Retinal pigment epithelial cell (primary cell): ENCODE data around the gene KDM6B.

Experiments
- DNase-seq: peaks from one replicate; pipeline ENCODE4 v3.0.0-alpha.2; 2010; ENCODE audit warnings: low read depth
- H3K4me3 ChIP-seq: 2 replicates; pipeline ENCODE4 v1.5.1; 2011; ENCODE audit warnings: mild to moderate bottlenecking, low read length, control low read depth, moderate library complexity
- TF ChIP-seq, protein P1 (sequence below): conservative IDR thresholded peaks from 2 replicates; pipeline ENCODE4 v1.5.1; 2011; ENCODE audit warnings: low read depth, low read length, control low read depth, inconsistent platforms

The KDM6B gene, protein sequence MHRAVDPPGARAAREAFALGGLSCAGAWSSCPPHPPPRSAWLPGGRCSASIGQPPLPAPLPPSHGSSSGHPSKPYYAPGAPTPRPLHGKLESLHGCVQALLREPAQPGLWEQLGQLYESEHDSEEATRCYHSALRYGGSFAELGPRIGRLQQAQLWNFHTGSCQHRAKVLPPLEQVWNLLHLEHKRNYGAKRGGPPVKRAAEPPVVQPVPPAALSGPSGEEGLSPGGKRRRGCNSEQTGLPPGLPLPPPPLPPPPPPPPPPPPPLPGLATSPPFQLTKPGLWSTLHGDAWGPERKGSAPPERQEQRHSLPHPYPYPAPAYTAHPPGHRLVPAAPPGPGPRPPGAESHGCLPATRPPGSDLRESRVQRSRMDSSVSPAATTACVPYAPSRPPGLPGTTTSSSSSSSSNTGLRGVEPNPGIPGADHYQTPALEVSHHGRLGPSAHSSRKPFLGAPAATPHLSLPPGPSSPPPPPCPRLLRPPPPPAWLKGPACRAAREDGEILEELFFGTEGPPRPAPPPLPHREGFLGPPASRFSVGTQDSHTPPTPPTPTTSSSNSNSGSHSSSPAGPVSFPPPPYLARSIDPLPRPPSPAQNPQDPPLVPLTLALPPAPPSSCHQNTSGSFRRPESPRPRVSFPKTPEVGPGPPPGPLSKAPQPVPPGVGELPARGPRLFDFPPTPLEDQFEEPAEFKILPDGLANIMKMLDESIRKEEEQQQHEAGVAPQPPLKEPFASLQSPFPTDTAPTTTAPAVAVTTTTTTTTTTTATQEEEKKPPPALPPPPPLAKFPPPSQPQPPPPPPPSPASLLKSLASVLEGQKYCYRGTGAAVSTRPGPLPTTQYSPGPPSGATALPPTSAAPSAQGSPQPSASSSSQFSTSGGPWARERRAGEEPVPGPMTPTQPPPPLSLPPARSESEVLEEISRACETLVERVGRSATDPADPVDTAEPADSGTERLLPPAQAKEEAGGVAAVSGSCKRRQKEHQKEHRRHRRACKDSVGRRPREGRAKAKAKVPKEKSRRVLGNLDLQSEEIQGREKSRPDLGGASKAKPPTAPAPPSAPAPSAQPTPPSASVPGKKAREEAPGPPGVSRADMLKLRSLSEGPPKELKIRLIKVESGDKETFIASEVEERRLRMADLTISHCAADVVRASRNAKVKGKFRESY (N-terminal part only)

DNA sequence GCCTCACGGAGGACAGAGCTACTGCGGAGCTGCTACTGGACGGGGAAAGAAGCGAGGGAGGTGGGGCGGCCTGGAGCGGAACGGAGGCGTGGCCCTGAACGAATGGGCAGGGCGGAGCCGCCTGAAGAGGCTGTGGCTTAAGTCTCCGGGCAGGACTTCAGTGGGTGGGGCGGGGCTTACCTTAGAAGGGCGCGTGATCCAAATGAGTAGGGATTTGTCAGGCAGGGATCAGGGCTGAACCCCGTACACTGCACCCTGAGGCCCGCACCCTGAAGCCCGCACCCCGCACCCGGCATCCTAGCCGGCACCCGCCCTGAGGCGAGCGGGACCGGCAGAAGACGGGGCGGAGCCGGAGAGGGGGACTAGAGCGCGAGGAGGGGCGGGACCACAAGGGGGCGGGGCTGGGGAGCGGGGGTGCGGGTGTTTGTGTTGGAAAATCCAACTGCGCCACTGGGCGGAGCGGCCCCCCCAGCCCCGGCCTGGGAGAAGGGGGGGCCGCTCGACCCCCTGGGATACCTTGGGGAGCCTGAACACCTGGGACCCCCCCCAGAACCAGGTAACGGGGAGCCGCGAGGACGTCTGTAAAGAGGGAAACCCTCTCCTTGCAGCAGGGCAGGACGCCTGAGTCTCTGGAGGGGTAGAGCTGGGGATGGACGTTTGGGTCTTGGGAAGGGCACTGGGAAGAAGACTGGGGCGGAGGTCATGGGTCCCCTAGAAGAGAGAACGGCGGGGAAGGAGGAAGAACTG lies at the start of gene KDM6B:
Gene KDM6B (plus strand): TSS at position 423 of the 747 bp plus-strand sequence. CDS start 11,338 bp downstream, outside the sequence.
- peak within 1 kb of the TSS; percentile 64 for H3K4me3 ChIP-seq
- TF ChIP-seq, protein P1, sequence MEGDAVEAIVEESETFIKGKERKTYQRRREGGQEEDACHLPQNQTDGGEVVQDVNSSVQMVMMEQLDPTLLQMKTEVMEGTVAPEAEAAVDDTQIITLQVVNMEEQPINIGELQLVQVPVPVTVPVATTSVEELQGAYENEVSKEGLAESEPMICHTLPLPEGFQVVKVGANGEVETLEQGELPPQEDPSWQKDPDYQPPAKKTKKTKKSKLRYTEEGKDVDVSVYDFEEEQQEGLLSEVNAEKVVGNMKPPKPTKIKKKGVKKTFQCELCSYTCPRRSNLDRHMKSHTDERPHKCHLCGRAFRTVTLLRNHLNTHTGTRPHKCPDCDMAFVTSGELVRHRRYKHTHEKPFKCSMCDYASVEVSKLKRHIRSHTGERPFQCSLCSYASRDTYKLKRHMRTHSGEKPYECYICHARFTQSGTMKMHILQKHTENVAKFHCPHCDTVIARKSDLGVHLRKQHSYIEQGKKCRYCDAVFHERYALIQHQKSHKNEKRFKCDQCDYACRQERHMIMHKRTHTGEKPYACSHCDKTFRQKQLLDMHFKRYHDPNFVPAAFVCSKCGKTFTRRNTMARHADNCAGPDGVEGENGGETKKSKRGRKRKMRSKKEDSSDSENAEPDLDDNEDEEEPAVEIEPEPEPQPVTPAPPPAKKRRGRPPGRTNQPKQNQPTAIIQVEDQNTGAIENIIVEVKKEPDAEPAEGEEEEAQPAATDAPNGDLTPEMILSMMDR = no peak
- no peak for DNase-seq

DNA sequence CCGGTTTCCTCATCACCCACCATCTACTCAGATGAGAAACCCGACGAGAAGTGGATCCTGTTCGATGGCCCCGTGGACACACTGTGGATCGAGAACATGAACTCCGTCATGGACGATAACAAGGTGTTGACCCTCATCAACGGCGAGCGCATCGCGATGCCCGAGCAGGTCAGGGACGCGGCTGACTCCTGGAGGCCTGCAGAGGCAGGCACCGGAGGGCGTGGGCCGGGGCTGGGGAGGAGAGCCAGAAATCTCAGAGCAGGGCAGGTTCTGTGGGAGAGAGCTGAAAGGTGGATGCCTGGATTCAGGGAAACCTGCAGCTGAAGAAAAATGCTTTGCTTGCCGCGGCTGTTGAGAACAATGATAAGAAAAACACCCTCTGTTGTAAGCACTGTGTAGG lies 47.2 kb upstream of the KDM6B start:
- TF ChIP-seq, protein P1 = no peak
- H3K4me3 ChIP-seq = no peak overlapping the region
- no peak for DNase-seq

DNA sequence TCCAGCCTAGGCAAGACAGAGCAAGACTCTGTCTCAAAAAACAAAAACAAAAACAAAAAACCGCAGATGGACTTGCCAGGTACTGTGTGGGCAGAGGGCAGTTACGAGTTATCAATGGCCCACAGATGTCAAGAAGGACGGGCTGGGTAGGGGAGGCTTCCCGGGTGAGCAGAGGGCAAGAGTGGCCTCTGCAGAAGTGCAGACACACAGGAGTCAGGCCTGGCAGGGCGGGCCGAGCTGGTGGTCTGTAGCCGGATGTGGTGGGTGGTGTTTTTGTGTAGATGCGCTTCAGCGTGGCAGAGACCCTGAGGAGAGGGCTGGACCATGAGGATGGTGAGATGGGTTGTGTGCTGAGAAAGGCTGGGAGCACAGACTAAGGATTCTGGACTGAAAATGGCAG lies 44.9 kb upstream of the KDM6B start:
- DNase-seq = no peak
- no peak overlapping the region for H3K4me3 ChIP-seq
- TF ChIP-seq, protein P1 = no peak

DNA sequence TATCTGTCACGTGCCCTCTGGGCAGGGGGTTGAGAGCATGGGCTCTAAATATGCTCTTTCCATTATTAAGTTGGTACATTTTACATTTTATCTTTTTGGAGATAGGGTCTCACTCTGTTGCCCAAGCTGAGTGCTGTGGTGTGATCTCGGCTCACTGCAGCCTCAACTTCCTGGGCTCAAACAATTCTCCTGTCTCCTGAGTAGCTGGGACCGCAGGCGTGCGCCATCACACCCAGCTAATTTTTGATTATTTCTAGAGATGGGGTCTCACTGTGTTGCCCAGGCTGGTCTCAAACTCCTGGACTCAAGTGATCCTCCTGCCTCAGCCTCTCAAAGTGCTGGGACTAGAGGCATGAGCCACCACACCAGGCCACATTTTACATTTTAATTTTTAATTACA lies 43.9 kb upstream of the KDM6B start:
- TF ChIP-seq, protein P1 = no peak
- no peak overlapping the region for H3K4me3 ChIP-seq
- no peak for DNase-seq

DNA sequence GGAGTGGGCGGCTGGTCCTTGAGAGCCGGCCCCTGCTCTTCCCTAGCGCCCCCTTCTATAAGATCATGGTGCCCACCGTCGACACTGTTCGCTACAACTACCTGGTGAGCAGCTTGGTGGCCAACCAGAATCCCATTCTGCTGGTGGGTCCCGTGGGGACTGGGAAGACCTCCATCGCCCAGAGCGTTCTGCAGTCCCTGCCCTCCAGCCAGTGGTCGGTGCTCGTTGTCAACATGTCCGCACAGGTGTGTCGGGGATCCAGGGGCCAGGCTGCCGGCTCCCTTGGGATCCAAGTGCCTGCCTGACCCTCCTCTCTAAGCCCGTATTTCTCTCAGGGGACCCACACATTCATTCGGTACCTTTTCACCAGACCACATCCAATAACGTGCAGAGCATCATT lies 41.4 kb upstream of the KDM6B start:
- no peak for DNase-seq
- TF ChIP-seq, protein P1 = no peak
- H3K4me3 ChIP-seq = no peak overlapping the region

DNA sequence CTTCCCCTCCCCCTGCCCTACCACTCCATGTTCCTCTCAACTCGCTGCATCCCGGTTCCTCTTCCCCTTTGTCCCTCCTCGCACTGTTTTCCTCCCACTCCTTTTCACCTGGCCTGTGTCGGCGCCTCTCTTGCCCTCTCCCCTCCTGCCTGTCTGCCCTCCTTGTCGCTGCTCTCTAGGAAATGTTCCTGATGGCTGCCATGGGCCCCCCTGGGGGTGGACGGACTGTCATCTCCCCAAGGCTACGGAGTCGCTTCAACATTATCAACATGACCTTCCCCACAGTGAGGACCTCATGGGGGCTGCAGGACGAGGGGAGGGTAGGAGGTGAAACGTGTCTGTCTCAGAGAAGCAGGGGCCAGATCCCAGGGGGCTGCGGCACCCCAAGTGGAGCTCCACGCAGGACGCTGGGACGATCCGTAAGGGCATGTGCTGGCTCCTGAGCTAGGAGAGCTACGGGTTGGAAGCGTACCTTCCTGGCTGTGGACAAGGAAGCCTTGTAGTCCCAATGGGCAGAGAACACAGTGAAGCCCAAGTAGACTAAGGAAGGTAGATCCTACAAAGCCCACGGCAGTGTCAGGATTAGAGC lies 39.8 kb upstream of the KDM6B start:
- no peak for DNase-seq
- TF ChIP-seq, protein P1 = no peak
- H3K4me3 ChIP-seq = no peak overlapping the region
